IMR-90 (cell line): Measurements from ENCODE around the gene NQO2. TPM values are rescaled to one million over a fixed set of nuclear protein-coding genes. Genes with fewer than 3 reads are reported as not detected.

Experiments used
- ATAC-seq: fragments of 200-7000 bp; cut with Tn5 transposase; 2 replicates; pipeline ENCODE4 v1.9.1; 2020; ENCODE audit warnings: low read depth, mild to moderate bottlenecking, moderate library complexity
- BruUV-seq: library from RNA; stranded (reverse); fragments of 400-500 nt; replicated peaks from 2 replicates; lab custom pipeline; 2021; lab: Mats Ljungman, UMichigan
- CTCF ChIA-PET: fragments of 300-600 bp; formaldehyde crosslinking; extraction: SDS; loops from one replicate; lab custom pipeline; 2021; ENCODE audit warnings: antibody characterized with exemption; lab: Yijun Ruan, JAX
- POLR2A ChIA-PET: fragments of 300-600 bp; sonication (Branson Sonifier 250); formaldehyde crosslinking; loops from one replicate; lab custom pipeline; 2022; ENCODE audit warnings: antibody characterized with exemption; ENCODE audit not compliant: unreplicated experiment; lab: Charles Lee
- DNase-seq: peaks from one replicate; pipeline ENCODE4 v3.0.0; 2013
- H2AFZ ChIP-seq: replicated peaks from 2 replicates; pipeline ENCODE3; 2013; ENCODE audit warnings: low read length, mild to moderate bottlenecking; ENCODE audit not compliant: poor library complexity
- H2AK5ac ChIP-seq: 2 replicates; pipeline ENCODE4 v1.6.1; 2013; ENCODE audit warnings: low read depth, low read length, inconsistent platforms
- H2AK9ac ChIP-seq: replicated peaks from 2 replicates; pipeline ENCODE3; 2013; ENCODE audit warnings: mild to moderate bottlenecking, low read depth, low read length, moderate library complexity; ENCODE audit not compliant: poor library complexity
- H2BK120ac ChIP-seq: 2 replicates; pipeline ENCODE4 v1.6.1; 2013; ENCODE audit warnings: low read depth, low read length, inconsistent platforms
- H2BK15ac ChIP-seq: 3 replicates; pipeline ENCODE4 v1.6.1; 2013; ENCODE audit warnings: low read depth, low read length, inconsistent platforms
- H2BK20ac ChIP-seq: 2 replicates; pipeline ENCODE4 v1.6.1; 2013; ENCODE audit warnings: low read depth, mild to moderate bottlenecking, inconsistent platforms, low read length, moderate library complexity
- H2BK5ac ChIP-seq: 2 replicates; pipeline ENCODE4 v1.6.1; 2013; ENCODE audit warnings: mild to moderate bottlenecking, low read depth, low read length, inconsistent platforms; ENCODE audit not compliant: poor library complexity, severe bottlenecking
- H3K14ac ChIP-seq: replicated peaks from 2 replicates; pipeline ENCODE4 v1.6.1; 2013; ENCODE audit warnings: low read depth, low read length, inconsistent platforms
- H3K18ac ChIP-seq: 2 replicates; pipeline ENCODE4 v1.6.1; 2013; ENCODE audit warnings: low read depth, low read length, control low read depth
- H3K23ac ChIP-seq: 2 replicates; pipeline ENCODE4 v1.6.1; 2013; ENCODE audit warnings: low read depth, low read length, inconsistent platforms
- H3K27ac ChIP-seq: 2 replicates; pipeline ENCODE4 v1.5.1; 2013; ENCODE audit warnings: mild to moderate bottlenecking, control low read depth, low read length; ENCODE audit not compliant: insufficient read depth
- H3K27me3 ChIP-seq: 2 replicates; pipeline ENCODE4 v1.6.1; 2013; ENCODE audit warnings: low read length; ENCODE audit not compliant: control insufficient read depth, insufficient read depth
- H3K36me3 ChIP-seq: 2 replicates; pipeline ENCODE4 v1.6.1; 2013; ENCODE audit warnings: low read length, mixed read lengths; ENCODE audit not compliant: control insufficient read depth, insufficient read depth
- H3K4ac ChIP-seq: 2 replicates; pipeline ENCODE4 v1.6.1; 2013; ENCODE audit warnings: low read depth, low read length, inconsistent platforms
- H3K4me1 ChIP-seq: 2 replicates; pipeline ENCODE4 v1.6.1; 2013; ENCODE audit warnings: low read length, mixed read lengths; ENCODE audit not compliant: control insufficient read depth, insufficient read depth
- H3K4me2 ChIP-seq: 2 replicates; pipeline ENCODE4 v1.6.1; 2013; ENCODE audit warnings: low read depth, mild to moderate bottlenecking, control low read depth, low read length, moderate library complexity
- H3K4me3 ChIP-seq: 2 replicates; pipeline ENCODE4 v1.5.1; 2013; ENCODE audit warnings: low read depth, mild to moderate bottlenecking, control low read depth, low read length, moderate library complexity; ENCODE audit not compliant: insufficient read depth
- H3K56ac ChIP-seq: 2 replicates; pipeline ENCODE4 v1.6.1; 2013; ENCODE audit warnings: low read length, inconsistent platforms; ENCODE audit not compliant: insufficient read depth; ENCODE audit errors: extremely low read depth
- H3K79me1 ChIP-seq, 2 experiments: 2 replicates each; pipeline ENCODE4 v1.6.1; 2013; ENCODE audit warnings: low read length in 2 of 2, inconsistent platforms in 1 of 2, low read depth in 1 of 2
- H3K9ac ChIP-seq: 2 replicates; pipeline ENCODE4 v1.6.1; 2013; ENCODE audit warnings: low read depth, low read length, control low read depth
- H3K9me1 ChIP-seq: 2 replicates; pipeline ENCODE4 v1.6.1; 2013; ENCODE audit warnings: low read length, inconsistent platforms; ENCODE audit not compliant: insufficient read depth
- H3K9me3 ChIP-seq: 2 replicates; pipeline ENCODE4 v1.6.1; 2013; ENCODE audit warnings: low read length; ENCODE audit not compliant: control insufficient read depth, insufficient read depth
- H4K20me1 ChIP-seq: 2 replicates; pipeline ENCODE4 v1.6.1; 2013; ENCODE audit warnings: low read length, inconsistent platforms; ENCODE audit not compliant: insufficient read depth
- H4K5ac ChIP-seq: 2 replicates; pipeline ENCODE4 v1.6.1; 2013; ENCODE audit warnings: mild to moderate bottlenecking, low read depth, low read length, control low read depth
- H4K8ac ChIP-seq, 2 experiments: 2 replicates each; pipeline ENCODE4 v1.6.1; 2013; ENCODE audit warnings: low read depth in 2 of 2, low read length in 2 of 2, control low read depth in 1 of 2, inconsistent platforms in 1 of 2
- H4K91ac ChIP-seq: 2 replicates; pipeline ENCODE4 v1.6.1; 2013; ENCODE audit warnings: low read depth, low read length, inconsistent platforms; ENCODE audit not compliant: insufficient read depth
- CHD1 ChIP-seq: IDR thresholded peaks from 2 replicates; pipeline ENCODE4 v1.6.1; 2012; ENCODE audit warnings: low read depth, low read length, improper control_type of control experiment
- WGBS, 2 experiments: methylation state at CpG; one replicate each; pipeline versions ENCODE4 v1.1.5 to v1.1.7; 2013; ENCODE audit warnings: missing lambda C conversion rate in 2 of 2; ENCODE audit not compliant: insufficient read length in 1 of 2; ENCODE audit errors: extremely low coverage in 2 of 2; 5-methylcytosine and 5-hydroxymethylcytosine counted together
- dilution Hi-C: fragments of 300-500 bp; cut with HindIII; formaldehyde crosslinking; loops from one replicate; pipeline ENCODE4 v1.14.3; 2018; ENCODE audit warnings: low sequenced_read_pairs; ENCODE audit not compliant: unreplicated experiment
- in situ Hi-C: fragments of 300-500 bp; cut with MboI; formaldehyde crosslinking; loops from 3 replicates; pipeline ENCODE4 v1.14.3; 2019; ENCODE audit warnings: low sequenced_read_pairs, inconsistent platforms, mixed read lengths
- intact Hi-C: fragments of 100-400 bp; cut with micrococcal nuclease; formaldehyde crosslinking; loops from 2 replicates; pipeline ENCODE4 v1.10.0; 2022
- polyA plus RNA-seq, 3 experiments: library from polyadenylated mRNA; depleted of rRNA; stranded (reverse); fragments of >200 nt; gene quantifications; 2 replicates each; pipeline ENCODE4 v1.2.3, GENCODE V29; 2012; ENCODE audit warnings: low replicate concordance in 1 of 3
- total RNA-seq: library from RNA; depleted of rRNA; stranded (reverse); fragments of >200 nt; gene quantifications from 2 replicates; pipeline ENCODE4 v1.2.3, GENCODE V29; 2012

Gene NQO2
- total and polyA plus RNA-seq, 2 of the 4 experiments (the other 2 are of a cell fraction): 42.5 to 72.1 TPM

DNA sequence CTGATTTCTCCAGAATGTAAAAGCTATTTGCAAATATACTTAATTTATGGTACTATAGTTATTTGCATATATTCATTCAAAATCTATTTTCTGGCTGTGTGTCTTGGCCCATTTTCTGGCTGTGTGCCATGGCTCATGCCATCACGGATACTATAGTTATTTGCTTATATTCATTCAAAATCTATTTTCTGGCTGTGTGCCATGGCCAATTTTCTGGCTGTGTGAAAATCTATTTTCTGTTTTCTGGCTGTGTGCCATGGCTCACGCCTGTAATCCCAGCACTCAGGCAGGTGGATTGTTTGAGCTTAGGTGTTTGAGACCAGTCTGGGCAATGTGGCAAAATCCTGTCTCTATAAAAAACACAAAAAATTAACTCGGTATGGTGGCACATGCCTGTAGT lies 39.7 kb downstream of the NQO2 start:
- dilution Hi-C loops (no loop called here), in situ Hi-C loops (no loop called here), intact Hi-C loops (no loop called here)
- Histone ChIP-seq H3K18ac (no peak overlapping the region), H2AK9ac (no peak overlapping the region), H3K23ac (no peak overlapping the region), H3K27me3 (peaks cover 11% of the 10 kb centered on the region), H2BK120ac (no peak overlapping the region), H3K36me3 (no peaks in the 10 kb centered on the region), H3K4ac (no peak overlapping the region), H3K14ac (no peak overlapping the region), H2AFZ (no peak overlapping the region), H4K91ac (no peak overlapping the region), H3K9me1 (no peaks in the 10 kb centered on the region), H3K56ac (no peak overlapping the region), H3K27ac (no peak overlapping the region), H2BK5ac (no peak overlapping the region), H4K8ac (no peak overlapping the region), H4K5ac (no peak overlapping the region), H4K20me1 (no peaks in the 10 kb centered on the region), H3K9ac (no peak overlapping the region), H3K4me2 (no peak overlapping the region), H2BK15ac (no peak overlapping the region), H3K79me1 (no peaks in the 10 kb centered on the region), H3K4me1 (peaks cover 2% of the 10 kb centered on the region; the same call in 1 of the 2 replicates), H3K4me3 (no peak overlapping the region), H2BK20ac (no peak overlapping the region), H3K9me3 (no peaks in the 10 kb centered on the region), H2AK5ac (no peak overlapping the region)
- WGBS, 2 experiments: no CpG with 5 or more reads among the region's 3 CpGs
- no TSS peak for BruUV-seq
- no peak for TF ChIP-seq CHD1
- ATAC-seq: no peak
- CTCF ChIA-PET: no interaction called here
- POLR2A ChIA-PET: no interaction called here
- no peak for DNase-seq
